22Rv1 (cell line): ENCODE measurements around the gene NOA1.

Experiments used
- H3K27ac ChIP-seq: fragments of 450-650 bp; 2 replicates; pipeline ENCODE4 v1.5.1; 2017
- CTCF ChIP-seq: fragments of 450-650 bp; IDR thresholded peaks from 2 replicates; pipeline ENCODE4 v1.5.1; 2017; ENCODE audit warnings: mild to moderate bottlenecking
- ZFX ChIP-seq: fragments of 450-650 bp; IDR thresholded peaks from 2 replicates; pipeline ENCODE4 v1.6.1; 2017; ENCODE audit warnings: antibody characterized with exemption, borderline replicate concordance

The NOA1 gene

GRCh38 chr4:56977321-56978012 is at the start of gene NOA1:
TSS of gene NOA1 (minus strand) at chr4:56977606. CDS start at chr4:56977585, 21 bp downstream.
- H3K27ac ChIP-seq: peak within 1 kb of the TSS; percentile 96
- TF ChIP-seq ZFX (no peak), CTCF (no peak)

- no peak for TF ChIP-seq CTCF
- TF ChIP-seq ZFX: no peak
- H3K27ac ChIP-seq: no peak overlapping the region
Measured at GRCh38 chr4:57023104-57023503, 45.7 kb upstream of the NOA1 start.

GRCh38 chr4:57020467-57021101 is 43.2 kb upstream of the NOA1 start:
- H3K27ac ChIP-seq: no peak overlapping the region
- TF ChIP-seq ZFX (no peak), CTCF (no peak)

GRCh38 chr4:57018980-57019379 is 41.6 kb upstream of the NOA1 start:
- TF ChIP-seq ZFX (no peak), CTCF (no peak)
- H3K27ac ChIP-seq: no peak overlapping the region

- no peak for TF ChIP-seq CTCF
- no peak for TF ChIP-seq ZFX
- no peak overlapping the region for H3K27ac ChIP-seq
Measured at GRCh38 chr4:57013543-57014120, 36.2 kb upstream of the NOA1 start.

- H3K27ac ChIP-seq: no peak overlapping the region
- TF ChIP-seq ZFX (no peak), CTCF (no peak)
Measured at GRCh38 chr4:56999751-57000150, 22.3 kb upstream of the NOA1 start.

- H3K27ac ChIP-seq: no peak overlapping the region
- TF ChIP-seq ZFX (no peak), CTCF (no peak)
Measured at GRCh38 chr4:56995525-56995924, 18.1 kb upstream of the NOA1 start.
